Neural cell (in vitro differentiated cells): ENCODE results near the gene BRD9. TPM values are rescaled to one million over a fixed set of nuclear protein-coding genes. Genes with fewer than 3 reads are reported as not detected.

Experiments used
- H2AFZ ChIP-seq: fragments of 200-600, 300-800 bp; sonication (generic), shearing (Covaris generic); 2 replicates; pipeline ENCODE4 v1.6.0; 2014; ENCODE audit warnings: low read depth, mild to moderate bottlenecking, antibody characterized with exemption, low read length, moderate library complexity
- H3F3A ChIP-seq: fragments of 200-600 bp; shearing (Covaris generic); 2 replicates; pipeline ENCODE4 v1.6.1; 2016; ENCODE audit warnings: mild to moderate bottlenecking, moderate library complexity, mixed read lengths, antibody characterized with exemption, low read length; ENCODE audit not compliant: insufficient read depth, poor library complexity, severe bottlenecking
- H3K27ac ChIP-seq: fragments of 200-600, 300-800 bp; sonication (generic), shearing (Covaris generic); 2 replicates; pipeline ENCODE4 v1.5.1; 2014; ENCODE audit warnings: mild to moderate bottlenecking, low read length, moderate library complexity
- H3K27me3 ChIP-seq: fragments of 300-800, 200-600 bp; sonication (generic), shearing (Covaris generic); 2 replicates; pipeline ENCODE4 v1.6.0; 2014; ENCODE audit warnings: mild to moderate bottlenecking, low read depth, low read length, moderate library complexity; ENCODE audit not compliant: insufficient read depth
- H3K36me3 ChIP-seq: fragments of 300-800, 200-600 bp; sonication (generic), shearing (Covaris generic); 2 replicates; pipeline ENCODE4 v1.5.1; 2014; ENCODE audit warnings: mild to moderate bottlenecking, antibody characterized with exemption, low read length, moderate library complexity; ENCODE audit not compliant: insufficient read depth
- H3K4me2 ChIP-seq: fragments of 300-800, 200-600 bp; sonication (generic), shearing (Covaris generic); 2 replicates; pipeline ENCODE4 v1.6.0; 2014; ENCODE audit warnings: mild to moderate bottlenecking, low read length
- H3K4me3 ChIP-seq: fragments of 300-800, 200-600 bp; sonication (generic), shearing (Covaris generic); 2 replicates; pipeline ENCODE4 v1.5.1; 2014; ENCODE audit warnings: mild to moderate bottlenecking, low read length, moderate library complexity
- H3K79me2 ChIP-seq: fragments of 200-600 bp; shearing (Covaris generic); replicated peaks from 2 replicates; pipeline ENCODE4 v1.6.0; 2014; ENCODE audit warnings: mild to moderate bottlenecking, low read length, moderate library complexity; ENCODE audit not compliant: insufficient read depth
- H3K9ac ChIP-seq: fragments of 300-800, 200-600 bp; sonication (generic), shearing (Covaris generic); 2 replicates; pipeline ENCODE4 v1.6.1; 2016; ENCODE audit warnings: mild to moderate bottlenecking, low read length, mixed read lengths
- H3K9me2 ChIP-seq: fragments of 200-600 bp; shearing (Covaris generic); 2 replicates; pipeline ENCODE4 v1.6.1; 2016; ENCODE audit warnings: mild to moderate bottlenecking, low read length, mixed read lengths; ENCODE audit not compliant: insufficient read depth
- H3K9me3 ChIP-seq: fragments of 200-600, 300-800 bp; sonication (generic), shearing (Covaris generic); 2 replicates; pipeline ENCODE4 v1.6.1; 2016; ENCODE audit warnings: mild to moderate bottlenecking, mixed run types, low read length, moderate library complexity, mixed read lengths
- H4K20me1 ChIP-seq: fragments of 200-600 bp; shearing (Covaris generic); 2 replicates; pipeline ENCODE4 v1.6.1; 2016; ENCODE audit warnings: mild to moderate bottlenecking, mixed run types; ENCODE audit not compliant: insufficient read depth
- CTCF ChIP-seq: fragments of 450-650 bp; IDR thresholded peaks from 2 replicates; pipeline ENCODE4 v1.5.1; 2014; ENCODE audit warnings: antibody characterized with exemption, mild to moderate bottlenecking, moderate library complexity; ENCODE audit not compliant: poor library complexity, severe bottlenecking
- EP300 ChIP-seq: fragments of 450-650 bp; conservative IDR thresholded peaks from 2 replicates; pipeline ENCODE4 v1.6.1; 2014; ENCODE audit warnings: antibody characterized with exemption, mild to moderate bottlenecking, moderate library complexity; ENCODE audit not compliant: poor library complexity, severe bottlenecking
- EZH2 ChIP-seq: fragments of 200-600, 300-800 bp; shearing (Covaris generic), sonication (generic); IDR thresholded peaks from 2 replicates; pipeline ENCODE4 v1.6.1; 2014; ENCODE audit warnings: antibody characterized with exemption, low read length, borderline replicate concordance, mild to moderate bottlenecking; ENCODE audit not compliant: insufficient read depth, poor library complexity, severe bottlenecking
- MXI1 ChIP-seq: fragments of 450-650 bp; conservative IDR thresholded peaks from 2 replicates; pipeline ENCODE4 v1.6.1; 2014; ENCODE audit warnings: antibody characterized with exemption, mild to moderate bottlenecking; ENCODE audit not compliant: poor library complexity, severe bottlenecking
- POLR2AphosphoS5 ChIP-seq: IDR thresholded peaks from 2 replicates; pipeline ENCODE4 v1.6.1; 2012
- RAD21 ChIP-seq: fragments of 450-650 bp; conservative IDR thresholded peaks from 2 replicates; pipeline ENCODE4 v1.6.1; 2014; ENCODE audit warnings: antibody characterized with exemption, mild to moderate bottlenecking, moderate library complexity
- REST ChIP-seq: IDR thresholded peaks from 2 replicates; pipeline ENCODE4 v1.6.1; 2012; ENCODE audit warnings: borderline replicate concordance
- SMC3 ChIP-seq: fragments of 450-650 bp; conservative IDR thresholded peaks from 2 replicates; pipeline ENCODE4 v1.6.1; 2014; ENCODE audit warnings: antibody characterized with exemption, mild to moderate bottlenecking, moderate library complexity; ENCODE audit not compliant: poor library complexity
- TAF1 ChIP-seq: IDR thresholded peaks from 2 replicates; pipeline ENCODE4 v1.6.1; 2012; ENCODE audit warnings: low read depth
- polyA plus RNA-seq: library from polyadenylated mRNA; depleted of rRNA; stranded (reverse); fragments of >200 nt; gene quantifications from 2 replicates; pipeline ENCODE4 v1.2.3, GENCODE V29; 2014

BRD9 gene
- polyA plus RNA-seq, 1 donor from 2014 or later, result 50.4 TPM

- H3K79me2 ChIP-seq, result peaks cover 28% of the 10 kb centered on the region
- no peak for TF ChIP-seq CTCF
- no peak for TF ChIP-seq TAF1
- TF ChIP-seq EP300, result no peak
- TF ChIP-seq MXI1, result no peak
- TF ChIP-seq SMC3, result no peak
- no peak for TF ChIP-seq REST
- TF ChIP-seq RAD21, result no peak
- no peak for TF ChIP-seq EZH2
- TF ChIP-seq POLR2AphosphoS5, result no peak
- H4K20me1 ChIP-seq, result no peaks in the 10 kb centered on the region
- H3K36me3 ChIP-seq, result peaks cover 7% of the 10 kb centered on the region
- no peak overlapping the region for H3K4me3 ChIP-seq
- H3K9me3 ChIP-seq, result no peaks in the 10 kb centered on the region
- H3K27me3 ChIP-seq, result no peaks in the 10 kb centered on the region
- no peaks in the 10 kb centered on the region for H3F3A ChIP-seq
- H3K9me2 ChIP-seq, result no peaks in the 10 kb centered on the region
- H3K27ac ChIP-seq, result no peak overlapping the region
- H3K9ac ChIP-seq, result no peak overlapping the region
- no peak overlapping the region for H3K4me2 ChIP-seq
- H2AFZ ChIP-seq, result no peak overlapping the region
Observed at GRCh38 chr5:888638-889035, 4.0 kb downstream of the BRD9 start.

GRCh38 chr5:887947-888637 lies 4.5 kb downstream of the BRD9 start:
- Histone ChIP-seq H3F3A (no peaks in the 10 kb centered on the region), H3K4me3 (no peak overlapping the region), H3K9me2 (no peaks in the 10 kb centered on the region), H3K9me3 (no peaks in the 10 kb centered on the region), H3K36me3 (peaks cover 7% of the 10 kb centered on the region), H3K4me2 (no peak overlapping the region), H3K27ac (no peak overlapping the region), H3K79me2 (peaks cover 30% of the 10 kb centered on the region), H4K20me1 (no peaks in the 10 kb centered on the region), H3K9ac (no peak overlapping the region), H3K27me3 (no peaks in the 10 kb centered on the region), H2AFZ (no peak overlapping the region)
- TF ChIP-seq SMC3 (no peak), TAF1 (no peak), REST (no peak)
